Measurements from ENCODE around the gene SFMBT2.

SFMBT2 gene

GRCh38 chr10:7260912-7261311, 149.9 kb downstream of the SFMBT2 start:
- TF ChIP-seq ZNF274 (IDR thresholded peaks at IDR 0.05; ENCODE audit: low read depth, low read length): no peak

DNA sequence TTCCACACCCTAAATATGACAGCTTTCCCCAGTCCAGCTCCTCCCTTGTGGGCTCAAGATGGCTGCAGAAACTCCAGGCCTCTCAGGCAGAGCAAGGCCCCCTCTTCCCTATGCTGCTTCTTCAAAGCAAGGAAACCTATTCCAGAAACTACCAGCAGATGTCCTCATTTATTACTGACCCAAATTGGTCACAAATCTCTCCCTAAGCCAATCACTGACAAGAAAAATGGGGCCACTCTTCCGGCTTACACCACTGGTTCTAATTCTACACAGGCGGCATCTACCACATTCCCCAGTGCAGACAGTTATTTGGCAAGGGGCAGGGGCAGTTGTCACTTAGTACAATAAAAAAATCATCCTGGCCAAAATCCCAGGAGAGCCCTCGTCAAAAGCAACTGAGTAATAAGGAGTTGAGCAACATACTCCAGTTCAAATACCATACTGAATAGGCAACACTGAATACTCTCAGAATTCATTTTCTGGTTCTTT, 150.4 kb downstream of the SFMBT2 start:
- no peak overlapping the region for H3K4me3 ChIP-seq (ENCODE audit: low read length)
- no peak for TF ChIP-seq ZNF274 (IDR thresholded peaks at IDR 0.05; ENCODE audit: low read depth, low read length)

More at GRCh38 chr10:7260912-7261311, 149.9 kb downstream of the SFMBT2 start:
- no peak overlapping the region for H3K4me3 ChIP-seq (ENCODE audit: low read length)

DNA sequence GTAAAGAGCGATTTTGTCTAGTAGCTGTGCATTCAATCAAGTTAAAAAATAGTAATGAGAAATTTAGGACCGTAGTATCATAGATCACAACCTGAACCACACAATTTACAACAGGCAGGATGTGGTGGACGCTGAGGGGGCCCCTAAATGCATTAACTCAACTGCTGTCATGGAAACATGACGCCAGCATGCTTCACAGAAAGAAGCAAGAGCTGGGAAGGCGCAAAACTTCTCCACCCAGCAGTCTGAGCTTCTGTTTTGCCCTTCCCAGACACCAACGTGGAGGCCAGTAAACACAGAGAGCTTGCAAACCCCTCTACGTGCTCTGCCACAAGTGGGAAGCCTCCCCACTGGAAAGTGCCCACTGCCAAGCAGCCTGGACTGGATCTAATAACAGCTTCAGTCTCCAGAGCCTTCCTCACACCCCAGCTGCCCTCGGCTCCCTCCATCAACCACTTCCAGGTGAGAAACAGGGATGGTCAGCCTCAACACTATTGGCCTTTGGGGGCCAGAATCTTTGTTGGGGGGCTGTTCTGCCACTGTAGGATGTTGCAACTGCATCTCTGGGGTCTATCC, 151.8 kb downstream of the SFMBT2 start:
- no peak for TF ChIP-seq ZNF274 (IDR thresholded peaks at IDR 0.05; ENCODE audit: low read depth, low read length)

GRCh38 chr10:7255517-7255916, 155.3 kb downstream of the SFMBT2 start:
- no peak overlapping the region for H3K4me3 ChIP-seq (ENCODE audit: low read length)
- TF ChIP-seq ZNF274 (IDR thresholded peaks at IDR 0.05; ENCODE audit: low read depth, low read length): no peak

More for the DNA sequence above, 151.8 kb downstream of the SFMBT2 start:
- no peak overlapping the region for H3K4me3 ChIP-seq (ENCODE audit: low read length)

DNA sequence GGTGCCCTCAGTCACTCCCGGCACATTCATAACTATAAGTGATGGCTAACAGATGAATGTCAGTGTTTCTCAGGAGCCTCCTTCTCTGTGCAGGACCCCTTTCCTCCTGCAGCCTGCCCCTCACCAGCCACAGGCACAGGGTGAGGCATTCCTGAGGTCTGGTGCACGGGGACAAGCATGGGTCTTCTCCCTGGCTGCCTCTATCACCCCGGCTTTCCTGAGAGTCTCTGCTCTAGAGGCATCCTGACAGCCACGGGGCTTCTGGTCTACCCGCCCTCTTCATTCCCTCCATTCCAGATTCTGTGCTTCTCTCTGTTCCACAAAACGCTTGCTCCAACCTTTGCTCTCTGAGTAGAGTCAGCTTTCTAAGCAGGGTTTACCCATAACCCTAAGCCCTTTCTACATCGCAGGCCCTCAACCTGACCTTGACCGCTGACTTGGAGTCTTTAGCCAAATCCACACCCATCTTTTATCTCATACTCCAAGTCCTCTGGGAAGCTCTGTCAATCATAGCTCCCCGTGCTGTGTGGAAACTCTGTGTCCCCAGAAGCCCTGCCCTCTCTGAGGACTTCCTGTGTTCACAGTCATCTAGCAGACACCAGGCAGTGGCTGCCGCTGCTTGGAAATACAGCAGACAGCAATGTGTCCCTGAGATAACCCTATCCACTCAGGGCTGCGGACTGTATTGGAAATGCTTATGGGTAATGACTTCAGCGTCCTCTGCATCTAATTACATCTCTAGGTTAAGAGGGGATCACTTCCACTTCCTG, 159.0 kb downstream of the SFMBT2 start:
- H3K4me3 ChIP-seq (ENCODE audit: low read length): no peak overlapping the region
- TF ChIP-seq ZNF274 (IDR thresholded peaks at IDR 0.05; ENCODE audit: low read depth, low read length): no peak

DNA sequence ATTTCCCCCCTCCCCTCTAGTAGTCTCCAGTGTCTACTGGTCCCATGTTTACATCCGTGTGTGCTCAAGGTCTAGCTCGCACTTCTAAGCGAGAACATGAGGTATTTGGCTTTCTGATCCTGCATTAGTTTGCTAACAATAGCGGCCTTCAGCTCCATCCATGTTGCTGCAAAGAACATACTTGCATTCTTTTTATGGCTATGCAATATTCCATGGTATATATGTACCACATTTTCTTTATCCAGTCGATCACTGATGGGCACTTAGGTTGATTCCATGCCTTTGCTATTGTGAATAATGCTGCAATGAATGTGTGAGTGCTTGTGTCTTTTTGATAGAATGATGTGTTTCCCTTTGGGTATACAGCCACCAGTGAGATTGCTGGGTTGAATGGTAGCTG, 160.6 kb downstream of the SFMBT2 start:
- H3K4me3 ChIP-seq (ENCODE audit: low read length): no peak overlapping the region
- no peak for TF ChIP-seq ZNF274 (IDR thresholded peaks at IDR 0.05; ENCODE audit: low read depth, low read length)

DNA sequence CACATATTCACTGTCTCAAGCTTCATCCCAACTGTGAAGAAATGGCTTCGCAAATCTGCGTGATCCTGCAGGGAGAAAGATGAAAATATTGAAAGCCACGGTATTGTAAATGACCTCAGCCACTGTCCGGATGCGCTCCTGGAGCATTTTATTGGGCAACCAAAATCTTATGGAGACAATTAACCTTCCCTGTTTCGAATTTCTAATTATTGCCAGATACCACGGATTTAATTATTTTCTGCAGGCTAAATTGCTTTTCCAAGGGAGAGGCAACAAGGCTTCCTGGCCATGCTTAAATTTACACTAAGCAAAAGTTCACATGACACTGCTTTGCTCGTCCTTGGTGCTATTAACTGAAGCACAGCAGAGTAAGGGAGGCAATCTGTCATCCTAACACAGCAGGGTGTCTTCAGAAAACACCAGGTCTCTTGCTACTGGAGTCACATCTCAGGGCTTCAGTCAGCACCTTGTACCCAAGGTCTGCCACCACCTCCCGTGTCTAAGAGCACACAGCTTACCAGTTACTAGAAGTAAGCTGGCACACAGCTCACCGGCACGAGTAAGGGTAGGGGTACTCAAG, 162.2 kb downstream of the SFMBT2 start:
- no peak overlapping the region for H3K4me3 ChIP-seq (ENCODE audit: low read length)
- no peak for TF ChIP-seq ZNF274 (IDR thresholded peaks at IDR 0.05; ENCODE audit: low read depth, low read length)

GRCh38 chr10:7248148-7248547, 162.7 kb downstream of the SFMBT2 start:
- no peak for TF ChIP-seq ZNF274 (IDR thresholded peaks at IDR 0.05; ENCODE audit: low read depth, low read length)
- no peak overlapping the region for H3K4me3 ChIP-seq (ENCODE audit: low read length)

DNA sequence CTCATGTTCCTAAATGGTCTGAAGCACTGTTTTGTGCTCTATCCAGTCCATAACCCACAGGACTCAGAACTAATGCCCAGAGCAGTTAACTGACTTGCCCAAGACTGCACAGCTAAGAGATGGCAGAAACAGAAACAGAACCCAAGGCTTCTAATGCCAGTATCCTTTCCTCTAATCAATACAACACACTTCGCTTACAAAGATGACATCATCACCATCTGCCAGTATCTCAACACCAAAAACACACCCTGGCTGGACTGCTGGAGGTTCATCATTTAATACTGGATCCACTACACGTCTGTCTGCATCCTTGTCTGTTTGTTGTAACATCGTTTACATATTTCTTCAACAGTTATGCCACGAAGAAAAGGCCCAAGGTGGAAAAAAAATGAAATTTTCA, 165.3 kb downstream of the SFMBT2 start:
- no peak overlapping the region for H3K4me3 ChIP-seq (ENCODE audit: low read length)
- no peak for TF ChIP-seq ZNF274 (IDR thresholded peaks at IDR 0.05; ENCODE audit: low read depth, low read length)

GRCh38 chr10:7243873-7244272, 167.0 kb downstream of the SFMBT2 start:
- no peak for TF ChIP-seq ZNF274 (IDR thresholded peaks at IDR 0.05; ENCODE audit: low read depth, low read length)
- no peak overlapping the region; the same call in 1 of the 2 replicates for H3K4me3 ChIP-seq (ENCODE audit: low read length)

DNA sequence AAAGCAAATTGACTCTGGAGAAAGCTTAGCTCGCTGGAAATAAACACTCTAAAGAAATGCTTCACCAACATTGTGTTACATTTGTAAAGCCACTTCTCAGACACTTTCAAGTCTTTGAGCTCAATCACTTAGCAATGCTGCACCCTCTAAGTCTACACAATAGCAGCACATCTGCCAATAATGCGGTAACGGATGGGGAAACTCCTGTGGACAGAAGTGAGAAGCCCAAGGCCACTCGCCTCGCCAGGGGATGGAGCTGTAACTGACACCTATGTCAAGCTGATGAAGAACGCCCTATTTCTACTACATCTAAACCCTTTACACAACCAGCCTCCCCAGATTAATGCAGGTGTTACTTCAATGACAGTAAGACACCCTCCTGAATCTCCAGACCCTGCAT, 167.7 kb downstream of the SFMBT2 start:
- H3K4me3 ChIP-seq (ENCODE audit: low read length): no peak overlapping the region
- TF ChIP-seq ZNF274 (IDR thresholded peaks at IDR 0.05; ENCODE audit: low read depth, low read length): no peak

GRCh38 chr10:7239312-7239985, 171.4 kb downstream of the SFMBT2 start:
- no peak for TF ChIP-seq ZNF274 (IDR thresholded peaks at IDR 0.05; ENCODE audit: low read depth, low read length)
- no peak overlapping the region for H3K4me3 ChIP-seq (ENCODE audit: low read length)

- no peak overlapping the region for H3K4me3 ChIP-seq (ENCODE audit: low read length)
- no peak for TF ChIP-seq ZNF274 (IDR thresholded peaks at IDR 0.05; ENCODE audit: low read depth, low read length)
Measured at GRCh38 chr10:7235376-7235775, 175.5 kb downstream of the SFMBT2 start.

- no peak overlapping the region for H3K4me3 ChIP-seq (ENCODE audit: low read length)
- TF ChIP-seq ZNF274 (IDR thresholded peaks at IDR 0.05; ENCODE audit: low read depth, low read length): no peak
Measured at GRCh38 chr10:7234109-7234508, 176.7 kb downstream of the SFMBT2 start.

Measured in GM08714 (cell line).